Measurements from ENCODE around the gene SLPI. TPM values are rescaled to one million over a fixed set of nuclear protein-coding genes. Genes with fewer than 3 reads are reported as not detected.

The SLPI gene
- total RNA-seq, 1 experiment from 2014 or later: not detected

DNA sequence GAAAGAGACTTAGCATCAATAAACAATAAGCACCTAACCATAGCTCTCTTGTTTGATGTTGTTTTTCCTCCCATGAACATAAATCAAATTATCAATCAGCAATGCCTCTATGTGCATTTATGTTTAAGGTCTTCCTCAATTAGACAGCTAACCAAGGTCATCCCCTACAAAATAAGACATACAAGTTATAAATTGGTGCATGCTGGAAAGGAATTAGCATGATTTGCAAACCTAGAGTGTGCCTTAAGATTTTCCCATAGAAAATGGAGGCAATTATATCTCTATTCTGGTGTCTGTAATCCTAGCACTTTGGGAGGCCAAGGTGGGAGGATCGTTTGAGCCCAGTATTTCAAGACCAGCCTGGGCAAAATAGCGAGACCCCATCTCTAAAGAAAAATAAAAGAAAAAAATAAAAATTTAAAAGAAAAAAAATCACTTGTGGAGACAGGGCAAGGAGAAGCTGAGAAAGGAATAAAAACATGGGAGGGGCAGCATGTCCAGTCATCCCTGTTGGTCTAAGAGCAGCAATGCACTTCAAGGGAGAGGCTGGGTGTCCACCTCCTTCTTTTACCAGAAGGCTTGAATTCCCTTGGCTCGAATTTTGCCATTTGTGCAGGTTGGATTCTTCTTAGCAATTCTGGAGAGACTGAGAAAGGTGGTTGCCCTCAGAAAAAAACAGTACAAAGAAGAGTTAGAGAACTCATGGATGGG, 9.3 kb upstream of the SLPI start:
- no peak overlapping the region for H3K27ac ChIP-seq (ENCODE audit: low read length)
- no peaks in the 10 kb centered on the region for H3K36me3 ChIP-seq (ENCODE audit: insufficient read depth, low read length)
- no peaks in the 10 kb centered on the region for H3K79me2 ChIP-seq (ENCODE audit: low read length)
- H3K9ac ChIP-seq (ENCODE audit: low read length): no peak overlapping the region
- H2AFZ ChIP-seq (ENCODE audit: low read length): no peak overlapping the region
- H3K4me2 ChIP-seq (ENCODE audit: low read depth, low read length, poor library complexity, severe bottlenecking): no peak overlapping the region
- no peak for DNase-seq
- no peaks in the 10 kb centered on the region for H3K9me3 ChIP-seq (ENCODE audit: low read length)
- no peaks in the 10 kb centered on the region for H3K4me1 ChIP-seq (ENCODE audit: low read length)
- no peak overlapping the region for H3K4me3 ChIP-seq (ENCODE audit: low read length)
- no peaks in the 10 kb centered on the region for H3K9me2 ChIP-seq (replicated peaks; ENCODE audit: insufficient read depth, low read length)
- no peaks in the 10 kb centered on the region for H4K20me1 ChIP-seq (ENCODE audit: insufficient read depth, low read depth, low read length)
- no peaks in the 10 kb centered on the region for H3K27me3 ChIP-seq (ENCODE audit: low read length)

DNA sequence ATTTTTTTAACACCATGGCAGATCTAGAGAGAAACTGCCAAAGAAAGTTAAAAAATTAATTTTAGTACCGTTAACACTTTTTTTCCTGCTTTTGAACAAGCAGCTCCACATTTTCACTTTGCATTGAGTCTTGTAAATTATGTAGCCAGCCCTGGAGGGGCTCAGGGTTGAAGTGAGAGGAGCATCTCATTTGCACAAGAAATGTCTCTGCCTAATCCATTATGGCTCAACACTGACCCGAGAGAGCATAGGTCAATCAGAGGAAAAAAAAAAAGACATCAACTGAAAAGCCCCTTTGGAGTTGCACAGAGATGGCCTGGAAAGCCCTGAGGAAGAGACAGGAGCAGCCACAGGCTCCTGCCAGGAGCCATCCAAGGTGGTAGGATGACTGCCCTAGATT, 4.3 kb upstream of the SLPI start:
- Histone ChIP-seq H3K4me2 (ENCODE audit: low read depth, low read length, poor library complexity, severe bottlenecking) (no peak overlapping the region), H3K27ac (ENCODE audit: low read length) (no peak overlapping the region), H3K4me3 (ENCODE audit: low read length) (no peak overlapping the region), H2AFZ (ENCODE audit: low read length) (no peak overlapping the region), H3K9me3 (ENCODE audit: low read length) (no peaks in the 10 kb centered on the region), H3K36me3 (ENCODE audit: insufficient read depth, low read length) (no peaks in the 10 kb centered on the region), H3K27me3 (ENCODE audit: low read length) (no peaks in the 10 kb centered on the region), H3K4me1 (ENCODE audit: low read length) (no peaks in the 10 kb centered on the region), H3K9me2 (replicated peaks; ENCODE audit: insufficient read depth, low read length) (no peaks in the 10 kb centered on the region), H3K79me2 (ENCODE audit: low read length) (no peaks in the 10 kb centered on the region), H3K9ac (ENCODE audit: low read length) (no peak overlapping the region), H4K20me1 (ENCODE audit: insufficient read depth, low read depth, low read length) (no peaks in the 10 kb centered on the region)
- no peak for DNase-seq

DNA sequence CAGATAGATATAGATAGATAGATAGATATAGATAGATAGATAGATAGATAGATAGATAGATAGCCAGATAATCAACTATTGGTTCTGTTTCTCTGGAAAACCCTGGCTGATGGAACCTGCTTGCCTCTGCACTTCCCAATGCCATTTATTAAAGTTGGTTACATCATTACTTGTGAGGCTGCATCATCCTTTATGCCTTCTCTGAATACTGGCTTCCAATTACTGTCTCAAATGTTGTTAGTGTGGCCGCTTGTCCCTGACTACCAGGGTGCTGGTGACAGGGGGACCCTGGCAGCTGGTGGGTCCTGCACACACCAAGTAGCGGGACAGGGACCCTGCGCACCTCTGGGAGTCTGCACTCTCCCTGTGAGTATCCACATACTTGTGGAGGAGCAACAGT, 3.9 kb upstream of the SLPI start:
- Histone ChIP-seq H3K4me3 (ENCODE audit: low read length) (no peak overlapping the region), H3K79me2 (ENCODE audit: low read length) (no peaks in the 10 kb centered on the region), H3K9me3 (ENCODE audit: low read length) (no peaks in the 10 kb centered on the region), H4K20me1 (ENCODE audit: insufficient read depth, low read depth, low read length) (no peaks in the 10 kb centered on the region), H3K9me2 (replicated peaks; ENCODE audit: insufficient read depth, low read length) (no peaks in the 10 kb centered on the region), H2AFZ (ENCODE audit: low read length) (no peak overlapping the region), H3K4me2 (ENCODE audit: low read depth, low read length, poor library complexity, severe bottlenecking) (no peak overlapping the region), H3K9ac (ENCODE audit: low read length) (no peak overlapping the region), H3K4me1 (ENCODE audit: low read length) (no peaks in the 10 kb centered on the region), H3K27ac (ENCODE audit: low read length) (no peak overlapping the region), H3K36me3 (ENCODE audit: insufficient read depth, low read length) (no peaks in the 10 kb centered on the region), H3K27me3 (ENCODE audit: low read length) (no peaks in the 10 kb centered on the region)
- no peak for DNase-seq

DNA sequence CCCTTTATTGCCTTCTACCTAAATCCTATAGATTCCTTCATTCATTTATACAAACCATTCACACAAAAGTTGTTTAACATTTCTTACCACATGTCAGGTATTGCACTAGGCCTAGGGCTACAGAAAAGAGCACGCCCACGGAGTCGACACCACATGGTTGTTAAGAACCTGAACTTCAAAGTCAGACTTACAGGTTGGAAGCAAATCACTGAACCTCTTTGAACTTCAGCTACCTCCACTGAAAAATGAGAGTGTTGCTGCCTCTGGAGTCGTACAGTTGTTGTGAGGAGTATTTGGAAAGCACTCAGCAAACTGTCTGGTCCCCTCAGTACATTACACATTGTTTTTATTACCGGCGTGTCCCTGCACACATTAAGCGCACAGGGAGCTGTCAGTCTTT, 3.3 kb upstream of the SLPI start:
- Histone ChIP-seq H3K9me2 (replicated peaks; ENCODE audit: insufficient read depth, low read length) (no peaks in the 10 kb centered on the region), H3K9me3 (ENCODE audit: low read length) (no peaks in the 10 kb centered on the region), H3K27ac (ENCODE audit: low read length) (no peak overlapping the region), H3K36me3 (ENCODE audit: insufficient read depth, low read length) (no peaks in the 10 kb centered on the region), H3K4me2 (ENCODE audit: low read depth, low read length, poor library complexity, severe bottlenecking) (no peak overlapping the region), H2AFZ (ENCODE audit: low read length) (no peak overlapping the region), H3K9ac (ENCODE audit: low read length) (no peak overlapping the region), H3K79me2 (ENCODE audit: low read length) (no peaks in the 10 kb centered on the region), H3K4me3 (ENCODE audit: low read length) (no peak overlapping the region), H3K4me1 (ENCODE audit: low read length) (no peaks in the 10 kb centered on the region), H3K27me3 (ENCODE audit: low read length) (no peaks in the 10 kb centered on the region), H4K20me1 (ENCODE audit: insufficient read depth, low read depth, low read length) (no peaks in the 10 kb centered on the region)
- DNase-seq: no peak

DNA sequence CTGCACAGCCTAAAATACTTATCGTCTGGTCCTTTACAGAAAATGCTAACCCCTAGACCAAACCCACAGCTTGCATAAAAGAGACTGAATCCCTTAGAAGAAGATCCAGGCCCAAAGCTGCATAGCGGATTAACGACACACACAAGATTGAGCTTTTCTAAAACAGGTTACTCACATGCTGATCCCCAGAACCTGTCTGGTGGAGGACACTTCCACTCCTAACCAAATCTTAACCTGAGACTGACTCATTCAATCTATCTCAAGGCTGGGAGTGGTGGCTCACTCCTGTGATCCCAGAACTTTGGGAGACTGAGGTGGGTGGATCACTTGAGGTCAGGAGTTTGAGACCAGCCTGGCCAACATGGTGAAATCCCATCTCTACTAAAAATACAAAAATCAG, 2.8 kb upstream of the SLPI start:
- Histone ChIP-seq H4K20me1 (ENCODE audit: insufficient read depth, low read depth, low read length) (no peaks in the 10 kb centered on the region), H3K9me2 (replicated peaks; ENCODE audit: insufficient read depth, low read length) (no peaks in the 10 kb centered on the region), H3K27ac (ENCODE audit: low read length) (no peak overlapping the region), H3K4me1 (ENCODE audit: low read length) (no peaks in the 10 kb centered on the region), H3K36me3 (ENCODE audit: insufficient read depth, low read length) (no peaks in the 10 kb centered on the region), H3K27me3 (ENCODE audit: low read length) (no peaks in the 10 kb centered on the region), H2AFZ (ENCODE audit: low read length) (no peak overlapping the region), H3K9ac (ENCODE audit: low read length) (no peak overlapping the region), H3K79me2 (ENCODE audit: low read length) (no peaks in the 10 kb centered on the region), H3K4me3 (ENCODE audit: low read length) (no peak overlapping the region), H3K4me2 (ENCODE audit: low read depth, low read length, poor library complexity, severe bottlenecking) (no peak overlapping the region), H3K9me3 (ENCODE audit: low read length) (no peaks in the 10 kb centered on the region)
- no peak for DNase-seq

DNA sequence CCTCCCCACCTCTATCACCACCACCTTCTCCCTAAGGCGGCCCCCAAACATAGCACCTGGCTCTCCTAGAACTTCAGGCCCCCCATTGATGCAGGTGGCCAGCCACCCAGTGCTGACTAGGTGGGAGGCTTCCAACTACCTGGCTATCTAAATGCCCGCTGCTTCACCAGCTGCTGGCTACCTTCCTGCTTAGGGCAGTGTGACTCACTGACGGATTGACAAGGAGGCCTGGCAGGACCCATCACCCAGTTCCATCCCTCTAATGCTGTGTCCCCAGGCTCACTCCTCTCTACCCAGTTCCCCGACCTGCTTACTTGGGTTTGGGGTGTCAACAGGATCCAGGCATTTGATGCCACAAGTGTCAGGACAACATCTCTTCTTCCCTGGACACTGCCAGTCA, 1.1 kb downstream of the SLPI start:
- H3K79me2 ChIP-seq (ENCODE audit: low read length): no peaks in the 10 kb centered on the region
- no peak overlapping the region for H3K4me3 ChIP-seq (ENCODE audit: low read length)
- no peaks in the 10 kb centered on the region for H3K9me2 ChIP-seq (replicated peaks; ENCODE audit: insufficient read depth, low read length)
- H3K27ac ChIP-seq (ENCODE audit: low read length): no peak overlapping the region
- no peak for DNase-seq
- H3K9ac ChIP-seq (ENCODE audit: low read length): no peak overlapping the region
- no peak overlapping the region for H2AFZ ChIP-seq (ENCODE audit: low read length)
- H3K27me3 ChIP-seq (ENCODE audit: low read length): no peaks in the 10 kb centered on the region
- H3K9me3 ChIP-seq (ENCODE audit: low read length): no peaks in the 10 kb centered on the region
- H3K4me2 ChIP-seq (ENCODE audit: low read depth, low read length, poor library complexity, severe bottlenecking): no peak overlapping the region
- no peaks in the 10 kb centered on the region for H3K4me1 ChIP-seq (ENCODE audit: low read length)
- no peaks in the 10 kb centered on the region for H3K36me3 ChIP-seq (ENCODE audit: insufficient read depth, low read length)
- H4K20me1 ChIP-seq (ENCODE audit: insufficient read depth, low read depth, low read length): no peaks in the 10 kb centered on the region

DNA sequence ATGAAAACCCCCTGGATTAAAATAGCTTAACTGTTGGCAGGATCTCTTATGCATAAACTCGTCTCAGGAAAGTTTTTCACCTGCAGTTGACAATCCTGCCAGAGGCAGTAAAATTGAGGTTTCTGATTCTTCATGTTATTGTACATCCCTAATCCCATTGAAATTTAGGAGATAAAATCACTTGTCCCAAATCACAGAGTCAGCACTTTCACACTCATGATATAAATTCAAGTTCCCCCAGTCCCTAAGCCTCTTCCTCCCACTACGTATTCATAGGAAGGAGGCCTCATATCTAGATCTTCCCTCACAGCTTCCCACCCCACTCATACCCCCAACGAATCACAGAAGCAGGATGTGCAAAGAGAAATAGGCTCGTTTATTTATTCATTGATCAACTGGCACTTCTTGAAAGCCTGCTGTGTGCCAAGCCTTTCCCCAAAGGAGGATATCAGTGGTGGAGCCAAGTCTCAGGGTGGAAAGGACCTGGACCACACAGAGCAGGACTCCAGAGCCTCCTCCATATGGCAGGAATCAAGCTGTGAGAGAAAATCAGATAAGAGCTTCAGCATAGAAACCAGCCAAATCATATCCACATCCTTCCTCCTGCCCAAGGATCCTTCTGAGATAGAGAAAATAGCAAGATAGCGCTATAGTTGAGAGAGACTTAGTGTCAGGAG, 2.3 kb downstream of the SLPI start:
- H4K20me1 ChIP-seq (ENCODE audit: insufficient read depth, low read depth, low read length): no peaks in the 10 kb centered on the region
- no peaks in the 10 kb centered on the region for H3K9me2 ChIP-seq (replicated peaks; ENCODE audit: insufficient read depth, low read length)
- no peak for DNase-seq
- H3K79me2 ChIP-seq (ENCODE audit: low read length): no peaks in the 10 kb centered on the region
- no peak overlapping the region for H3K4me2 ChIP-seq (ENCODE audit: low read depth, low read length, poor library complexity, severe bottlenecking)
- H3K9me3 ChIP-seq (ENCODE audit: low read length): no peaks in the 10 kb centered on the region
- no peaks in the 10 kb centered on the region for H3K27me3 ChIP-seq (ENCODE audit: low read length)
- H3K27ac ChIP-seq (ENCODE audit: low read length): no peak overlapping the region
- H3K4me1 ChIP-seq (ENCODE audit: low read length): no peaks in the 10 kb centered on the region
- no peaks in the 10 kb centered on the region for H3K36me3 ChIP-seq (ENCODE audit: insufficient read depth, low read length)
- H3K4me3 ChIP-seq (ENCODE audit: low read length): no peak overlapping the region
- H2AFZ ChIP-seq (ENCODE audit: low read length): no peak overlapping the region
- no peak overlapping the region for H3K9ac ChIP-seq (ENCODE audit: low read length)

DNA sequence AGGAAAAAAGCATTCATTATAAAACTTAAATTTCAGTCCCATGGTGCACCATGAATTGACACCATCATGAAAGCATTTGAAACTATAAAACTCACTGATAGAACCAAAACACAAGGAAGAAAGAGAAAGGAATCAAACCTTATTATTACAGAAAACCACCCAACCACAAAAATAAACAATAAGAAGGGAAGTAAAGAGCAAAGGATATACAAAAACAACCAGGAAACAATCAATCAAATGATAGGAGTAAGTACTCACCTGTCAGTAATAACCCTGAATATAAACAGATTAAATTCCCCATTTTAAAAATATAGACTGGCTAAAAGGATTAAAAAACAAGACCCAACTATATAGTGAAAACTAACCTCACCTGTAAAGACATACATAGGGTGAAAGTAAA, 5.8 kb downstream of the SLPI start:
- Histone ChIP-seq H3K27ac (ENCODE audit: low read length) (no peak overlapping the region), H3K9ac (ENCODE audit: low read length) (no peak overlapping the region), H4K20me1 (ENCODE audit: insufficient read depth, low read depth, low read length) (no peaks in the 10 kb centered on the region), H3K36me3 (ENCODE audit: insufficient read depth, low read length) (no peaks in the 10 kb centered on the region), H3K4me3 (ENCODE audit: low read length) (no peak overlapping the region), H3K9me3 (ENCODE audit: low read length) (no peaks in the 10 kb centered on the region), H2AFZ (ENCODE audit: low read length) (no peak overlapping the region), H3K4me1 (ENCODE audit: low read length) (no peaks in the 10 kb centered on the region), H3K27me3 (ENCODE audit: low read length) (no peaks in the 10 kb centered on the region), H3K4me2 (ENCODE audit: low read depth, low read length, poor library complexity, severe bottlenecking) (no peak overlapping the region), H3K79me2 (ENCODE audit: low read length) (no peaks in the 10 kb centered on the region), H3K9me2 (replicated peaks; ENCODE audit: insufficient read depth, low read length) (no peaks in the 10 kb centered on the region)
- no peak for DNase-seq

Data from Karpas-422 (cell line).